HEK293 (cell line): ENCODE measurements around the gene PDPK1.

Experiments
- CTCF ChIA-PET: fragments of 350-600 bp; formaldehyde crosslinking; extraction: SDS; loops from one replicate; lab custom pipeline; 2021; ENCODE audit warnings: antibody characterized with exemption; lab: Yijun Ruan, JAX
- POLR2A ChIA-PET: fragments of 300-600 bp; formaldehyde crosslinking; extraction: SDS; loops from one replicate; lab custom pipeline; 2020; ENCODE audit warnings: antibody characterized with exemption, inconsistent platforms; lab: Yijun Ruan, JAX
- H3K27ac ChIP-seq: fragments of 200-500 bp; sonication (Bioruptor generic); 2 replicates; pipeline ENCODE4 v1.5.1; 2014; ENCODE audit warnings: low read depth, low read length, control low read depth, inconsistent platforms; ENCODE audit errors: extremely low read depth
- H3K36me3 ChIP-seq, 2 experiments: fragments of 200-500 bp in 1 of 2; sonication (Bioruptor generic) in 1 of 2; 1 replicate in 1 of 2; 2 replicates in 1 of 2; pipeline ENCODE4 v1.5.1; 2014 to 2017; ENCODE audit warnings: inconsistent platforms in 2 of 2, low read length in 2 of 2; ENCODE audit not compliant: control insufficient read depth in 2 of 2, insufficient read depth in 1 of 2
- H3K4me1 ChIP-seq: fragments of 200-500 bp; sonication (Bioruptor generic); 2 replicates; pipeline ENCODE4 v1.5.1; 2014; ENCODE audit warnings: mild to moderate bottlenecking, low read length, inconsistent platforms; ENCODE audit not compliant: control insufficient read depth, insufficient read depth
- H3K4me3 ChIP-seq: 2 replicates; pipeline ENCODE4 v1.5.1; 2011; ENCODE audit warnings: low read depth, mild to moderate bottlenecking, control low read depth, low read length, moderate library complexity
- H3K9me3 ChIP-seq: fragments of 200-500 bp; sonication (Bioruptor generic); 2 replicates; pipeline ENCODE4 v1.5.1; 2014; ENCODE audit warnings: low read depth, low read length, inconsistent platforms; ENCODE audit not compliant: control insufficient read depth, insufficient read depth
- GLIS2 ChIP-seq: fragments of 450-650 bp; formaldehyde crosslinking; IDR thresholded peaks from 2 replicates; pipeline ENCODE4 v1.5.1; 2016; ENCODE audit warnings: missing biosample characterization, missing genetic modification characterization
- HIC1 ChIP-seq: fragments of 450-650 bp; formaldehyde crosslinking; IDR thresholded peaks from 2 replicates; pipeline ENCODE4 v1.5.1; 2016; ENCODE audit warnings: missing biosample characterization, missing genetic modification characterization
- KLF1 ChIP-seq: fragments of 450-650 bp; formaldehyde crosslinking; IDR thresholded peaks from 2 replicates; pipeline ENCODE4 v1.5.1; 2016; ENCODE audit warnings: missing biosample characterization, missing genetic modification characterization
- KLF16 ChIP-seq: fragments of 450-650 bp; formaldehyde crosslinking; IDR thresholded peaks from 2 replicates; pipeline ENCODE4 v1.5.1; 2017; ENCODE audit warnings: missing biosample characterization, missing genetic modification characterization
- SCRT2 ChIP-seq: fragments of 450-650 bp; formaldehyde crosslinking; IDR thresholded peaks from 2 replicates; pipeline ENCODE4 v1.5.1; 2016; ENCODE audit warnings: missing biosample characterization, missing genetic modification characterization
- ZBTB21 ChIP-seq: fragments of 450-650 bp; formaldehyde crosslinking; IDR thresholded peaks from 2 replicates; pipeline ENCODE4 v1.5.1; 2017; ENCODE audit warnings: missing biosample characterization, missing genetic modification characterization
- ZFP69B ChIP-seq: fragments of 450-650 bp; formaldehyde crosslinking; IDR thresholded peaks from 2 replicates; pipeline ENCODE4 v1.5.1; 2016; ENCODE audit warnings: missing biosample characterization, missing genetic modification characterization
- ZIC2 ChIP-seq: fragments of 450-650 bp; formaldehyde crosslinking; IDR thresholded peaks from 2 replicates; pipeline ENCODE4 v1.5.1; 2016; ENCODE audit warnings: missing biosample characterization, missing genetic modification characterization
- ZNF280D ChIP-seq: fragments of 450-650 bp; formaldehyde crosslinking; IDR thresholded peaks from 2 replicates; pipeline ENCODE4 v1.5.1; 2016; ENCODE audit warnings: missing biosample characterization, missing genetic modification characterization
- ZNF335 ChIP-seq: fragments of 450-650 bp; formaldehyde crosslinking; conservative IDR thresholded peaks from 2 replicates; pipeline ENCODE4 v1.5.1; 2016; ENCODE audit warnings: missing biosample characterization, missing genetic modification characterization
- ZNF555 ChIP-seq: fragments of 450-650 bp; formaldehyde crosslinking; conservative IDR thresholded peaks from 2 replicates; pipeline ENCODE4 v1.5.1; 2017; ENCODE audit warnings: missing biosample characterization, mild to moderate bottlenecking, missing genetic modification characterization, inconsistent platforms
- ZSCAN16 ChIP-seq: fragments of 450-650 bp; formaldehyde crosslinking; IDR thresholded peaks from 2 replicates; pipeline ENCODE4 v1.5.1; 2016; ENCODE audit warnings: missing biosample characterization, missing genetic modification characterization
- ZSCAN5A ChIP-seq: fragments of 450-650 bp; formaldehyde crosslinking; IDR thresholded peaks from 2 replicates; pipeline ENCODE4 v1.5.1; 2016; ENCODE audit warnings: missing biosample characterization, missing genetic modification characterization

PDPK1 gene

GRCh38 chr16:2529061-2529931 lies 8.5 kb upstream of the PDPK1 start:
- H3K27ac ChIP-seq: no peak overlapping the region
- H3K9me3 ChIP-seq: no peaks in the 10 kb centered on the region
- H3K4me1 ChIP-seq: peaks cover 3% of the 10 kb centered on the region; the same call in 1 of the 2 replicates
- peaks cover 0 to 61% of the 10 kb centered on the region in 2 experiments; a peak in 1 of 3 replicates for H3K36me3 ChIP-seq
- TF ChIP-seq KLF1 (tag by site-specific recombination) (no peak), HIC1 (tag by site-specific recombination) (peak; percentile 44; the same call in 1 of the 2 replicates), ZNF555 (no peak), ZSCAN5A (tag by site-specific recombination) (no peak), KLF16 (tag by site-specific recombination) (no peak), ZIC2 (tag by site-specific recombination) (0 out of 2 replicates have a peak, but pooled peaks have one; percentile 9)
- ChIA-PET CTCF (no interaction called here), POLR2A (interaction anchor here (1.0 kb wide), 1 partner anchor 9 kb away, joined by 3 read pairs; the partner anchor contains the start of gene AMDHD2)
- no peak overlapping the region for H3K4me3 ChIP-seq

GRCh38 chr16:2529961-2530628 lies 7.7 kb upstream of the PDPK1 start:
- no peak overlapping the region for H3K27ac ChIP-seq
- H3K4me3 ChIP-seq: no peak overlapping the region
- ChIA-PET POLR2A (interaction anchor here (1.0 to 3.6 kb wide), 2 partner anchors 10 kb away, joined by 3 to 25 read pairs; partner anchors contain the start of gene AMDHD2), CTCF (interaction anchor here (1.1 kb wide), 1 partner anchor 29 kb away, joined by 4 read pairs; no protein-coding TSS in a partner anchor)
- H3K9me3 ChIP-seq: no peaks in the 10 kb centered on the region
- H3K4me1 ChIP-seq: peaks cover 3% of the 10 kb centered on the region; the same call in 1 of the 2 replicates
- TF ChIP-seq ZFP69B (no peak), HIC1 (tag by site-specific recombination) (peak; percentile 8; the same call in 1 of the 2 replicates), ZBTB21 (no peak), GLIS2 (tag by site-specific recombination) (no peak), ZNF335 (tag by site-specific recombination) (no peak)
- H3K36me3 ChIP-seq: peaks cover 0 to 53% of the 10 kb centered on the region in 2 experiments; a peak in 1 of 3 replicates

- H3K36me3 ChIP-seq: peaks cover 0 to 51% of the 10 kb centered on the region in 2 experiments; a peak in 1 of 3 replicates
- no peaks in the 10 kb centered on the region for H3K9me3 ChIP-seq
- CTCF ChIA-PET: interaction anchor here (0.6 to 1.1 kb wide), 2 partner anchors 30 to 389 kb away, joined by 3 to 4 read pairs; no protein-coding TSS in a partner anchor
- H3K4me3 ChIP-seq: no peak overlapping the region
- POLR2A ChIA-PET: interaction anchor here (0.6 to 3.6 kb wide), 3 partner anchors 11 to 375 kb away, joined by 3 to 25 read pairs (median 3); partner anchors contain the start of genes AMDHD2 and TRAF7
- peaks cover 3% of the 10 kb centered on the region; the same call in 1 of the 2 replicates for H3K4me1 ChIP-seq
- no peak overlapping the region for H3K27ac ChIP-seq
- no peak for TF ChIP-seq ZNF280D (tag by site-specific recombination)
- peak; percentile 80 for TF ChIP-seq SCRT2 (tag by site-specific recombination)
- peak; percentile 15; the same call in 1 of the 2 replicates for TF ChIP-seq HIC1 (tag by site-specific recombination)
- TF ChIP-seq ZSCAN16: no peak
These were observed 7.0 kb upstream of the PDPK1 start for GRCh38 chr16:2530629-2531318.
